CD8-positive, alpha-beta memory T cell (primary cell): Measurements from ENCODE around the gene UBASH3A. TPM values are rescaled to one million over a fixed set of nuclear protein-coding genes. Genes with fewer than 3 reads are reported as not detected.

Experiments used
- CTCF ChIA-PET: fragments of 350-600 bp; sonication (Branson Sonifier 250); formaldehyde crosslinking; loops from one replicate; lab custom pipeline; 2021; ENCODE audit warnings: antibody characterized with exemption; lab: Charles Lee
- POLR2A ChIA-PET: fragments of 350-600 bp; sonication (Branson Sonifier 250); formaldehyde crosslinking; loops from one replicate; lab custom pipeline; 2021; ENCODE audit warnings: antibody characterized with exemption; lab: Charles Lee
- DNase-seq, 5 donors: peaks; one replicate each; pipeline versions ENCODE4 v3.0.0 to v3.0.0-alpha.2; 2020 to 2022; ENCODE audit warnings: mixed read lengths in 1 of 5
- H3K27ac ChIP-seq: one replicate; pipeline ENCODE4 v1.7.0; 2013; ENCODE audit warnings: low read depth, mild to moderate bottlenecking, low read length, moderate library complexity
- H3K27me3 ChIP-seq: 2 replicates; pipeline ENCODE4 v1.7.0; 2013; ENCODE audit warnings: low read length, mild to moderate bottlenecking; ENCODE audit not compliant: insufficient read depth, poor library complexity, severe bottlenecking
- H3K36me3 ChIP-seq: 2 replicates; pipeline ENCODE4 v1.7.0; 2013; ENCODE audit warnings: mild to moderate bottlenecking, low read length, moderate library complexity; ENCODE audit not compliant: insufficient read depth
- H3K4me1 ChIP-seq: 2 replicates; pipeline ENCODE4 v1.7.0; 2013; ENCODE audit warnings: mild to moderate bottlenecking, low read length, moderate library complexity; ENCODE audit not compliant: insufficient read depth
- H3K4me3 ChIP-seq: 2 replicates; pipeline ENCODE4 v1.7.0; 2013; ENCODE audit warnings: mild to moderate bottlenecking, low read length
- H3K9me3 ChIP-seq: 2 replicates; pipeline ENCODE4 v1.7.0; 2013; ENCODE audit warnings: mild to moderate bottlenecking, low read length
- H3K27ac Mint-ChIP-seq, 8 donors: one replicate each; pipeline ENCODE4 v1.8.0; 2020 to 2021; ENCODE audit warnings: mixed read lengths in 8 of 8, mild to moderate bottlenecking in 6 of 8, inconsistent platforms in 3 of 8, moderate library complexity in 3 of 8
- H3K27me3 Mint-ChIP-seq, 2 donors: one replicate each; pipeline ENCODE4 v1.8.0; 2020 to 2021; ENCODE audit warnings: mixed read lengths in 2 of 2, mild to moderate bottlenecking in 1 of 2, moderate library complexity in 1 of 2
- H3K36me3 Mint-ChIP-seq, 3 donors: one replicate each; pipeline ENCODE4 v1.8.0; 2020 to 2021; ENCODE audit warnings: mixed read lengths in 3 of 3, inconsistent platforms in 1 of 3, mild to moderate bottlenecking in 1 of 3
- H3K4me1 Mint-ChIP-seq, 3 donors: one replicate each; pipeline ENCODE4 v1.8.0; 2020 to 2021; ENCODE audit warnings: mixed read lengths in 3 of 3, inconsistent platforms in 1 of 3, mild to moderate bottlenecking in 1 of 3
- H3K4me3 Mint-ChIP-seq, 7 donors: one replicate each; pipeline ENCODE4 v1.8.0; 2020 to 2021; ENCODE audit warnings: mixed read lengths in 7 of 7, mild to moderate bottlenecking in 6 of 7, moderate library complexity in 4 of 7, inconsistent platforms in 2 of 7
- H3K9me3 Mint-ChIP-seq, 5 donors: one replicate each; pipeline ENCODE4 v1.8.0; 2020 to 2022; ENCODE audit warnings: mixed read lengths in 5 of 5, mild to moderate bottlenecking in 3 of 5, moderate library complexity in 2 of 5, inconsistent platforms in 1 of 5
- polyA plus RNA-seq: library from polyadenylated mRNA; unstranded; fragments of 300-500 nt; fragmentation: Illumina TruSeq; gene quantifications from one replicate; pipeline ENCODE4 v1.2.3, GENCODE V29; 2021
- total RNA-seq, 2 experiments: library from RNA; stranded (reverse); gene quantifications; one replicate each; pipeline ENCODE4 v1.2.3, GENCODE V29; 2021

UBASH3A gene
- total and polyA plus RNA-seq, 3 experiments from 2014 or later, result 36.4 to 55.1 (median 38.7) TPM

DNA sequence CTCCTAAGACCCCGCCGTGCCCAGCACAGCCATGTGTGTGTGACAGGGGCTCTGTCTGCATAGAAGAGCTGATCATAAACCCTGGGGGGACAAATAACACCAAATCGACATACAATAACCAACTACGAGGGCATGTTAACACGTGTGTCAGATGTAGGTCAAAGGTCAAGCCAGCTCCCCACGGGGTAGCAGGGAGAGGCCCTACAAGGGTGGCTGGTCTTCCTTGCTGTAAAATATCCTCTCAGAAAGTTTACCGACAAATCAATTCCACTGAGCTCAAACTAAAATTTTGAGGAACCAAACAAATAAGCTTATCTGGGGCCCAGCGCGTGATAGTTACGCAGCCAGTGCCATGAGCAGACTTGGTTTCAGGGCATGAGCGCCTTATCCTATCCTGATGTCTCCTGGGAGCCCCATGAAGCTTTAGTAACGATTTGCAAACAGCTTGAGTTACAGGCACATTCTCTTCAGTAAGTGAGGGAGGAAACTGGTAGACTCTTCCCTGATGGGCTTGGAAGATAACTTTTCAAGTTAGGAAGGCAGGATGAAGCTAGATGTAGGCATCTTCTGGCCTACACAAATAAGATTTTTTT, 5.2 kb upstream of the UBASH3A start:
- H3K9me3 ChIP-seq, result no peaks in the 10 kb centered on the region
- H3K36me3 ChIP-seq, result no peaks in the 10 kb centered on the region
- ChIA-PET CTCF (interaction anchor here (0.9 to 1.5 kb wide), 2 partner anchors 17 to 26 kb away, joined by 3 to 5 read pairs; no protein-coding TSS in a partner anchor), POLR2A (no interaction called here)
- peak overlapping the region in 2 of 8 donors; percentile 26 to 61 for H3K27ac Mint-ChIP-seq
- DNase-seq, result no peak
- H3K9me3 Mint-ChIP-seq, result peaks cover 0 to 6% (median 4%) of the 10 kb centered on the region in 5 donors
- no peak overlapping the region for H3K27ac ChIP-seq
- H3K27me3 Mint-ChIP-seq, result peaks cover 0 to 2% of the 10 kb centered on the region in 2 donors
- H3K4me3 ChIP-seq, result no peak overlapping the region
- no peaks in the 10 kb centered on the region for H3K27me3 ChIP-seq
- H3K4me1 ChIP-seq, result peaks cover 45% of the 10 kb centered on the region
- peaks cover 28 to 58% (median 48%) of the 10 kb centered on the region in 3 donors for H3K4me1 Mint-ChIP-seq
- no peak overlapping the region for H3K4me3 Mint-ChIP-seq
- no peaks in the 10 kb centered on the region for H3K36me3 Mint-ChIP-seq

DNA sequence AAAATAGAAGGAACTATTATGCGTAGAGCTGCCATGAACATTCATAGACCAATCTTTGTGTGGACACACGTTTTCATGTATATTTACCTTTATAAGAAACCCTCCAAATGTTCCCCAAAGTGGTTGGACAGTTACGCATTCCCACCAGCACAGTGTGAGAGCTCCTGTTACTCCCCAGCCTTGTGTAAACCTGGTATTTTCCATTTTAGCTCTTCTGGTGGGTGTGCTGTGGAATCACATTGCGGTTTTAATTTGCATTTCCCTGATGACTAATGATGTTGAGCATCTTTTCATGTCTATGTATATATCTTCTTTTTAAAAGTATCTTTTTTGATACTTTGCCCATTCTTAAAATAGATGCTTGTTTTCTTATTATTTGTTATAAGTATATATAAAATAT, 3.2 kb upstream of the UBASH3A start:
- DNase-seq, result no peak
- Histone ChIP-seq H3K27me3 (no peaks in the 10 kb centered on the region), H3K27ac (no peak overlapping the region), H3K9me3 (no peaks in the 10 kb centered on the region), H3K36me3 (no peaks in the 10 kb centered on the region), H3K4me1 (peaks cover 42% of the 10 kb centered on the region), H3K4me3 (no peak overlapping the region)
- Mint-ChIP-seq H3K9me3 (peaks cover 0 to 6% (median 4%) of the 10 kb centered on the region in 5 donors), H3K27ac (peak overlapping the region in 3 of 8 donors; percentile 17 to 83 (median 50)), H3K36me3 (peaks cover 0 to 12% (median 0%) of the 10 kb centered on the region in 3 donors), H3K4me3 (peak overlapping the region in 3 of 7 donors; percentile 36 to 44 (median 41)), H3K27me3 (peaks cover 0 to 2% of the 10 kb centered on the region in 2 donors), H3K4me1 (peaks cover 34 to 61% (median 49%) of the 10 kb centered on the region in 3 donors)
- CTCF ChIA-PET, result interaction anchor here (1.1 kb wide), 1 partner anchor 37 kb away, joined by 3 read pairs; no protein-coding TSS in a partner anchor
- POLR2A ChIA-PET, result interaction anchor here (0.6 kb wide), 1 partner anchor 73 kb away, joined by 3 read pairs; no protein-coding TSS in a partner anchor

- ChIA-PET POLR2A (interaction anchor here (0.6 to 0.7 kb wide), 3 partner anchors 45 to 581 kb away, joined by 3 read pairs; no protein-coding TSS in a partner anchor), CTCF (interaction anchor here (1.1 to 4.5 kb wide), 2 partner anchors 19 to 36 kb away, joined by 3 to 27 read pairs; no protein-coding TSS in a partner anchor)
- Histone ChIP-seq H3K36me3 (no peaks in the 10 kb centered on the region), H3K4me3 (no peak overlapping the region), H3K27me3 (no peaks in the 10 kb centered on the region), H3K27ac (no peak overlapping the region), H3K9me3 (no peaks in the 10 kb centered on the region), H3K4me1 (peaks cover 45% of the 10 kb centered on the region)
- Mint-ChIP-seq H3K9me3 (peaks cover 0 to 6% (median 4%) of the 10 kb centered on the region in 5 donors), H3K27me3 (peaks cover 0 to 2% of the 10 kb centered on the region in 2 donors), H3K36me3 (peaks cover 0 to 15% (median 0%) of the 10 kb centered on the region in 3 donors), H3K4me3 (peak overlapping the region in 1 of 7 donors; percentile 77), H3K27ac (peak overlapping the region in 5 of 8 donors; percentile 6 to 92 (median 75)), H3K4me1 (peaks cover 36 to 64% (median 52%) of the 10 kb centered on the region in 3 donors)
- no peak for DNase-seq
Measured at GRCh38 chr21:42401154-42401553, 2.5 kb upstream of the UBASH3A start.

- peaks cover 43 to 71% (median 59%) of the 10 kb centered on the region in 3 donors for H3K4me1 Mint-ChIP-seq
Measured at GRCh38 chr21:42401820-42402251, 1.9 kb upstream of the UBASH3A start.

GRCh38 chr21:42404539-42404938, 837 bp downstream of the UBASH3A start:
- peak overlapping the region; percentile 64 for H3K27ac ChIP-seq
- peaks cover 63% of the 10 kb centered on the region for H3K4me1 ChIP-seq
- POLR2A ChIA-PET, result interaction anchor here (1.4 to 3.5 kb wide), 9 partner anchors 9 to 184 kb away, joined by 3 to 45 read pairs (median 8); partner anchors contain the start of gene SLC37A1
- Mint-ChIP-seq H3K4me3 (peak overlapping the region; percentile 89 to 95 (median 89)), H3K9me3 (peaks cover 0 to 6% (median 4%) of the 10 kb centered on the region in 5 donors), H3K27me3 (no peaks in the 10 kb centered on the region), H3K27ac (peak overlapping the region; percentile 83 to 99 (median 96)), H3K36me3 (peaks cover 16 to 38% (median 17%) of the 10 kb centered on the region in 3 donors), H3K4me1 (peaks cover 61 to 73% (median 71%) of the 10 kb centered on the region in 3 donors)
- peak overlapping the region; percentile 86 for H3K4me3 ChIP-seq
- peaks cover 22% of the 10 kb centered on the region for H3K36me3 ChIP-seq
- no peaks in the 10 kb centered on the region for H3K27me3 ChIP-seq
- DNase-seq, result peak in 1 of 5 donors; percentile 45
- no peaks in the 10 kb centered on the region for H3K9me3 ChIP-seq
- CTCF ChIA-PET, result interaction anchor here (1.2 to 4.5 kb wide), 16 partner anchors 9 to 145 kb away, joined by 3 to 27 read pairs (median 8); no protein-coding TSS in a partner anchor

More at GRCh38 chr21:42401820-42402251, 1.9 kb upstream of the UBASH3A start:
- ChIA-PET CTCF (interaction anchor here (3.5 to 4.5 kb wide), 2 partner anchors 20 to 28 kb away, joined by 11 to 27 read pairs; no protein-coding TSS in a partner anchor), POLR2A (interaction anchor here (0.6 to 3.5 kb wide), 6 partner anchors 8 to 581 kb away, joined by 3 to 21 read pairs (median 3); no protein-coding TSS in a partner anchor)
- H3K27me3 Mint-ChIP-seq, result peaks cover 0 to 2% of the 10 kb centered on the region in 2 donors
- no peak for DNase-seq
- peaks cover 6 to 22% (median 6%) of the 10 kb centered on the region in 3 donors for H3K36me3 Mint-ChIP-seq
- H3K4me3 Mint-ChIP-seq, result peak overlapping the region; percentile 27 to 77 (median 56)
- H3K27ac Mint-ChIP-seq, result peak overlapping the region; percentile 68 to 92 (median 80)
- H3K9me3 Mint-ChIP-seq, result peaks cover 0 to 6% (median 4%) of the 10 kb centered on the region in 5 donors
- Histone ChIP-seq H3K4me1 (peaks cover 52% of the 10 kb centered on the region), H3K27ac (peak overlapping the region; percentile 35), H3K36me3 (peaks cover 4% of the 10 kb centered on the region), H3K4me3 (peak overlapping the region; percentile 31), H3K9me3 (no peaks in the 10 kb centered on the region), H3K27me3 (no peaks in the 10 kb centered on the region)

DNA sequence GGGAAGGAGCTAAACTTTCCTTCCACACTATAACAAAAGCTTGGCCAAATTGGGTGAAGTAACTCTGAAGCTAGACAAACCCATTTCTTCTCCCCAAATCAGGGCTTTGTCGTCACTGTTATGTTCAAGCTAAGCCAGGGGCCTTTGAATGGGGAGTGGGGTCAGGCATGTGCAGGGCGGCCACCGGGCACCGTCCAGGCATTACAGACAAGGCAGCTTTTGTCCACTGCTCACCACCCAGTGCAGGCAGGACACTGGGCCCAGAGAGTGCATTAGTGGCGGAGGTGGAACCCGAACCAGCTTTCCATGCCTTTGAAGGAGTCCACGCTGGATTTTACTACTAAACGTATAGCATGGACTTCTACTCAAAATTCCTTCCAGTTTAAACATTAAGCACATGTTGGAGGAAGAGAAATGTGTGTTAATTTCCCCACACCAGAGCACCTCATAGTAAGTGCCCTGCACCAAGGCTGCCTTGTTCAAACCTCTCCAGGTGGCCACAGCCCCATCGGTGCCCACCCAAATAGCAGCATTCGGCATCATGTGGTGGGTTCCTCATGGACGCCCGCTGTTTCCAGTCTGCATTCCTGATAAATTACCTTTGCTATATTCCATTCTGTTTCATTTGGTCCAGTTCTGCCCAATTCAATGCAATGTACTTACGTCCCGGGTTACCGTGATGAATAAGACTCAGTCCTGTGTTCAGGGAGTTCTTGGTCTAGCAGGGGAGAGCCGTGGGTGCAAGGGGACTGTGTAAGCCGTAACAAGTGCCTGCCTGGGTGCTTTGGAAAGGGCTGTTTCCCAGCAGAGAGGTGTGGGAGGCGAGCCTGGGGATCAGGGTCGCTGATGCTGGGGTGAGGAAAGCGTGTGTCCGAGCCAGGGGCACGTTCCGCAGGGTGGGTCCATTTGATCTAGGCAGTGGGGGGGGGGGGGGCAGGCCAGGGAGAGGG, 1.6 kb downstream of the UBASH3A start:
- H3K4me3 ChIP-seq, result peak overlapping the region; percentile 86
- peaks cover 71% of the 10 kb centered on the region for H3K4me1 ChIP-seq
- Mint-ChIP-seq H3K27ac (peak overlapping the region; percentile 83 to 99 (median 96)), H3K4me3 (peak overlapping the region; percentile 89 to 95 (median 89)), H3K9me3 (peaks cover 0 to 6% (median 4%) of the 10 kb centered on the region in 5 donors), H3K36me3 (peaks cover 18 to 38% (median 20%) of the 10 kb centered on the region in 3 donors), H3K4me1 (peaks cover 65 to 76% (median 74%) of the 10 kb centered on the region in 3 donors), H3K27me3 (no peaks in the 10 kb centered on the region)
- POLR2A ChIA-PET, result interaction anchor here (1.0 to 3.5 kb wide), 6 partner anchors 11 to 21 kb away, joined by 3 to 45 read pairs (median 17); no protein-coding TSS in a partner anchor
- no peaks in the 10 kb centered on the region for H3K27me3 ChIP-seq
- H3K36me3 ChIP-seq, result peaks cover 30% of the 10 kb centered on the region
- CTCF ChIA-PET, result interaction anchor here (1.2 to 4.5 kb wide), 12 partner anchors 8 to 146 kb away, joined by 3 to 27 read pairs (median 11); no protein-coding TSS in a partner anchor
- DNase-seq, result peak in 1 of 5 donors; percentile 41
- H3K9me3 ChIP-seq, result no peaks in the 10 kb centered on the region
- peak overlapping the region; percentile 64 for H3K27ac ChIP-seq

DNA sequence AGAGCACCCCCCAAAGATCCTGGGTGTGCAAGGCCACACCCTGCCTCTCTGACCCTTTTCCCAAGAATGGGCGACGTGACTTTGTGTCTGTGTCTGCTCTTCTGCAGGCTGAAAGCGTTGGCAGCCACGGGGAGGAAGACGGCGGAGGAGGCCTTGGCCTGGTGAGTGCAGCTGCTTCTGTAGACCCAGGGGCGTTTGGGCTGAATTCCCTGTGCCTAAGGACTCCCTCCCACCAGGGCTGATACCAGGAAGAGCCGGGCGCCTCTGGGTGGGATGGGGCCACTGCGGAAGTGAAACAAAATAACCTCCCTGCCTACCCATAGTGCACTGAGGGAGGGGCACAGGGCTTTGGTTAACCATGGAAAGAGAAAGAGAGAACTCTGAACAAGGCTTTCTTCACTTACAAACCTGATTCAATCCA, 2.5 kb downstream of the UBASH3A start:
- Mint-ChIP-seq H3K27me3 (no peaks in the 10 kb centered on the region), H3K9me3 (peaks cover 0 to 6% (median 4%) of the 10 kb centered on the region in 5 donors), H3K4me1 (peaks cover 61 to 67% (median 66%) of the 10 kb centered on the region in 3 donors), H3K4me3 (peak overlapping the region; percentile 89 to 95 (median 89)), H3K27ac (peak overlapping the region; percentile 83 to 99 (median 96)), H3K36me3 (peaks cover 18 to 38% (median 20%) of the 10 kb centered on the region in 3 donors)
- Histone ChIP-seq H3K9me3 (no peaks in the 10 kb centered on the region), H3K4me1 (peaks cover 76% of the 10 kb centered on the region), H3K27ac (peak overlapping the region; percentile 64), H3K4me3 (peak overlapping the region; percentile 86), H3K27me3 (no peaks in the 10 kb centered on the region), H3K36me3 (peaks cover 38% of the 10 kb centered on the region)
- CTCF ChIA-PET, result no interaction called here
- peak in 4 of 5 donors; percentile 36 to 75 (median 65) for DNase-seq
- POLR2A ChIA-PET, result interaction anchor here (1.0 kb wide), 1 partner anchor 21 kb away, joined by 3 read pairs; no protein-coding TSS in a partner anchor
